Progenitor cell of endocrine pancreas (in vitro differentiated cells): Measurements from ENCODE around the gene SERPINB6. TPM values are rescaled to one million over a fixed set of nuclear protein-coding genes. Genes with fewer than 3 reads are reported as not detected.

ENCODE experiments used
- DNase-seq: peaks from one replicate; pipeline ENCODE4 v3.0.0; 2021; ENCODE audit warnings: low spot score; ENCODE audit not compliant: unreplicated experiment
- H3K27ac Mint-ChIP-seq: 2 replicates; pipeline ENCODE4 v1.8.0; 2021; ENCODE audit warnings: mild to moderate bottlenecking, moderate library complexity, mixed read lengths
- H3K27me3 Mint-ChIP-seq: 2 replicates; pipeline ENCODE4 v1.8.0; 2021; ENCODE audit warnings: mixed read lengths
- H3K36me3 Mint-ChIP-seq: 2 replicates; pipeline ENCODE4 v1.8.0; 2022; ENCODE audit warnings: mixed read lengths; ENCODE audit not compliant: insufficient read depth
- H3K4me1 Mint-ChIP-seq: 2 replicates; pipeline ENCODE4 v1.8.0; 2021; ENCODE audit warnings: low read depth, mixed read lengths
- H3K4me3 Mint-ChIP-seq: 2 replicates; pipeline ENCODE4 v1.8.0; 2021; ENCODE audit warnings: low read depth, mild to moderate bottlenecking, moderate library complexity, mixed read lengths
- H3K9me3 Mint-ChIP-seq: 2 replicates; pipeline ENCODE4 v1.8.0; 2021; ENCODE audit warnings: low read depth, mixed read lengths
- total RNA-seq: library from RNA; stranded (reverse); gene quantifications from 2 replicates; pipeline ENCODE4 v1.2.1, GENCODE V29; 2021
- TF ChIP-seq, protein P1 (sequence below): fragments of 200-600 bp; sonication (generic); IDR thresholded peaks from one replicate; pipeline ENCODE4 v1.5.0; 2021; ENCODE audit warnings: antibody characterized with exemption, mild to moderate bottlenecking; ENCODE audit not compliant: unreplicated experiment

The SERPINB6 gene
- total RNA-seq, 1 donor from 2014 or later = 226 TPM

DNA sequence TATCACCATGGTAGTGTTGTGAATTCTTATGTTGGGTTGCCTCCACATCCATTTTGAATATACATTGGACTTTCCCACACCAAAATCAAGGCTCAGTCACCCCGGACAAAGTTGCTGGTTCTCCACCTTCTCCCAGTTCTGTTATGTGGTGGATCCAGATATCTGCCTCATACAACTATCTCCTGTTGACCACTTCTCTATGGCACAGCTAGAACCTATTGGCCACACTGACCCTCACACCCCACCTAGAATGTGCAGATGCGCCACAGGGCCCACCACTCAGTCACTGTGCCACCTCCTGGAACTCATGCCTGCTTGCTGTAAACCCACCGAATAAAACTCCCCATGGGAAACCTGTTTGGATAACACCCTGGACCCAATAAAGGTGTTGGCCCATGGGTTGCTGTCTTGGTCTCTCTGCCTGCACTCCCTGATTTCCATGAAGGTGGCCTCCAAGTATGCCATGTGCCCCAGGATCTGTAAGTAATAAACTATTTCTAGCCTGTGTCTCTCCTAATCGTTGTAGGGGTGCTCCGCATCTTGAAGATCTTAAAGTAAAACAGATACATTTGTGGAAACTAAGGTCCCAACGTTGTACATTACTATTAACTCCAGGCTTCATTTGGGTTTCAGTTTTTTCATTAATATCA, 21.1 kb upstream of the SERPINB6 start:
- no peak overlapping the region for H3K4me3 Mint-ChIP-seq
- peaks cover 33% of the 10 kb centered on the region for H3K4me1 Mint-ChIP-seq
- H3K27ac Mint-ChIP-seq = peak overlapping the region; percentile 87
- H3K36me3 Mint-ChIP-seq = peaks cover 2% of the 10 kb centered on the region
- no peaks in the 10 kb centered on the region for H3K9me3 Mint-ChIP-seq
- no peak for DNase-seq
- H3K27me3 Mint-ChIP-seq = no peaks in the 10 kb centered on the region
- TF ChIP-seq, protein P1, sequence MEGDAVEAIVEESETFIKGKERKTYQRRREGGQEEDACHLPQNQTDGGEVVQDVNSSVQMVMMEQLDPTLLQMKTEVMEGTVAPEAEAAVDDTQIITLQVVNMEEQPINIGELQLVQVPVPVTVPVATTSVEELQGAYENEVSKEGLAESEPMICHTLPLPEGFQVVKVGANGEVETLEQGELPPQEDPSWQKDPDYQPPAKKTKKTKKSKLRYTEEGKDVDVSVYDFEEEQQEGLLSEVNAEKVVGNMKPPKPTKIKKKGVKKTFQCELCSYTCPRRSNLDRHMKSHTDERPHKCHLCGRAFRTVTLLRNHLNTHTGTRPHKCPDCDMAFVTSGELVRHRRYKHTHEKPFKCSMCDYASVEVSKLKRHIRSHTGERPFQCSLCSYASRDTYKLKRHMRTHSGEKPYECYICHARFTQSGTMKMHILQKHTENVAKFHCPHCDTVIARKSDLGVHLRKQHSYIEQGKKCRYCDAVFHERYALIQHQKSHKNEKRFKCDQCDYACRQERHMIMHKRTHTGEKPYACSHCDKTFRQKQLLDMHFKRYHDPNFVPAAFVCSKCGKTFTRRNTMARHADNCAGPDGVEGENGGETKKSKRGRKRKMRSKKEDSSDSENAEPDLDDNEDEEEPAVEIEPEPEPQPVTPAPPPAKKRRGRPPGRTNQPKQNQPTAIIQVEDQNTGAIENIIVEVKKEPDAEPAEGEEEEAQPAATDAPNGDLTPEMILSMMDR = no peak

DNA sequence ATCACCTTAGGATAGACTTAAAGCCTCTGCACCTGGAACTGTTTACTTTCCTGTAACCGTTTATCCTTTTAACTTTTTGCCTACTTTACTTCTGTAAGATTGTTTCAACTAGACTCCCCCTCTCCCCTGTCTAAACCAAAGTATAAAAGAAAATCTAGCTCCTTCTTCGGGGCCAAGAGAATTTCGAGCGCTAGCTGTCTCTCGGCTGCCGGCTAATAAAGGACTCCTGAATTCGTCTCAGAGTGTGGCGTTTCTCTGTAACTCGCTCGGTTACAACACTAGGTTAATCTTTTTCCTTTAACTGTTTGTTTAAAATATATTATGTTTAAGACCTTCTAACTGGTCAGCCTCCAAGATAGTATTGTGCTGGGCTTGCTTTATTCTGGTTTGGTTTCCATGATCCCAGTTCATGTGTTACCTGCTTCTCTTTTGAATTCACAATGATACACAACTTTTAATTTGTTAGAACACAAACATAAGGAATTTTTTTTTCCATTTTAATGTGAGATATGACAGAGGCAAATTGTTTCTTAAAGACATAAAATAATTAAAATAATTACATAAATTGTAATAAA, 19.7 kb upstream of the SERPINB6 start:
- no peaks in the 10 kb centered on the region for H3K27me3 Mint-ChIP-seq
- H3K27ac Mint-ChIP-seq = peak overlapping the region; percentile 99
- H3K4me3 Mint-ChIP-seq = peak overlapping the region; percentile 84
- no peaks in the 10 kb centered on the region for H3K9me3 Mint-ChIP-seq
- no peak for DNase-seq
- TF ChIP-seq, protein P1 = no peak
- peaks cover 2% of the 10 kb centered on the region for H3K36me3 Mint-ChIP-seq
- peaks cover 41% of the 10 kb centered on the region for H3K4me1 Mint-ChIP-seq

DNA sequence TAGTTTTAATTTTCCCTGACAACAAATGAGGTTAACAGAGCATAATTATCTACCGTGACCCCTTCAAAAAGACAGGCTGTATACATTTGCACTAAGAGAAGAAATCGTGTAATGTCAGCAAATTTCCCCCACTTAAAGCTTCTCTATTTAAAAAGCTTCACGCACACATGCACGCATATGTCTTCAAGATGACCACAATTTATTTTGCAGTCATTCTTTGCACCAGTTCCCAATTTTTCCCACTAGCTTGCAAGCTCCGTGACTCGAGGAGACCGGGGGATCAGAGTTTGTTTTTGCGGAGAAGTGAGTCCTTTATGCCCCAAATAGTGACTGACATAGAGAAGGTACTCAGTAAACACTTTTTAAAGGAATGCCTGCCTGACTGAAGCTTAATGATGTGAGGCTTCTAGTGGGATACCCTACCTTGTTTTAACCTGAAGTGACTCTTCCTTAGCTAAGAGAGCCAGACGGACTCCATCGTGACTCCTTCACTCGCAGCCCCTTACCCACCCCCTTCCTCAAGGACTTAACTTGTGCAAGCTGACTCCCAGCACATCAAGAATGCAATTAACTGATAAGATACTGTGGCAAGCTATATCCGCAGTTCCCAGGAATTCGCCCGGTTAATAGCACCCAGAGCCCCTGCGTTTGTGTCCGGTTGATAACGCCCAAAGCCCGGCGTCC, 19.0 kb upstream of the SERPINB6 start:
- TF ChIP-seq, protein P1 = no peak
- peaks cover 2% of the 10 kb centered on the region for H3K36me3 Mint-ChIP-seq
- peak overlapping the region; percentile 99 for H3K27ac Mint-ChIP-seq
- DNase-seq = no peak
- H3K4me1 Mint-ChIP-seq = peaks cover 45% of the 10 kb centered on the region
- peak overlapping the region; percentile 84 for H3K4me3 Mint-ChIP-seq
- no peaks in the 10 kb centered on the region for H3K27me3 Mint-ChIP-seq
- no peaks in the 10 kb centered on the region for H3K9me3 Mint-ChIP-seq

DNA sequence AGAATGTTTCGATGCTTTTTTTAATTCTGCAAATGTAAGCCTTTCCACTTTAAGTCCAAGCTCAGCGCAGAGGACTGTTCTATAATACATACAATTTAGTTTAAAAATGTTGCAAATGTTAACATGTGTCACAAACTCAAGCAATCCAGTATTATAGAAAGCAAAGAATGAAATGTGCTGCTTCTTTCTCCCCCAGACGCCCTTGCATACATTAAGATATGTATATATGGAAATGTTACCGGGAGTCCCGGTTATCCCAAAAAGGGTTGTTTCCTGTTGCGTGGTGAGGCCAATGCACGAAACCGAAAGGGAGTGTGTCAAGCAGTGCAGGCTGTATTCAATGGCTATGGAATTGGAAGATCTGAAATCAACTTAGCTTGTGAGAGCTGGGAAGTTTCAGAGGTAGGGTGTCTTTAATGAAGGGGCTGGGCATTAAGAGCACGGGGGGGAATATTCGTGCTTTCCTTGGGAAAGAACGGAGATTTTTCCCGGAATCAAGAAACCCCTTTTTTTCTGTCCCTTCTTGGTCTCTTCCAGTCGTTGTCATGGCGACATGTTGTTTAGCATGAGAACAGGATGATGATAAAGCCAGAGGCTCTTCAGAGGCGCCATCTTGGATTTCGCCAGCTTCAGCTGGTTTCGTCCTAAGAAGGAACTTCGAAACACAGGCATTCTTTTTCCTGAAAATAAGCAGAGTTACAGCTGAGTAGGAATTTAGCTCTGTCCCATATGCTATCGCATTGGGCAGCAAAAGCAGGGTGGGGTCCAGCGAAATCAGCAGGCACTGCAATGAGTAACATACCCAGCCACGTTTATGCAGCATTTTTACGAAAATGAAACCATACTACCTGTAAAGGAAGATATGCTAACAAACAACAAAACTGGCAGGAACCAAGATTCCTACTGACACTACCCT, 18.2 kb upstream of the SERPINB6 start:
- peak overlapping the region; percentile 84 for H3K4me3 Mint-ChIP-seq
- H3K9me3 Mint-ChIP-seq = no peaks in the 10 kb centered on the region
- peak; percentile 47 for DNase-seq
- H3K36me3 Mint-ChIP-seq = peaks cover 2% of the 10 kb centered on the region
- H3K27ac Mint-ChIP-seq = peak overlapping the region; percentile 99
- peaks cover 52% of the 10 kb centered on the region for H3K4me1 Mint-ChIP-seq
- TF ChIP-seq, protein P1 = peak; percentile 5
- H3K27me3 Mint-ChIP-seq = no peaks in the 10 kb centered on the region
